NCI-H774 (cell line): ENCODE measurements around the gene GGPS1.
"Not testable (repeated sequence)": the region's sequence is repeated elsewhere in the genome, so short reads cannot be mapped to it uniquely, and the experiment has no call there.

Experiments used
- DNase-seq: peaks from one replicate; lab custom pipeline; 2025; lab: John Stamatoyannopoulos, UW

GGPS1 gene

DNA sequence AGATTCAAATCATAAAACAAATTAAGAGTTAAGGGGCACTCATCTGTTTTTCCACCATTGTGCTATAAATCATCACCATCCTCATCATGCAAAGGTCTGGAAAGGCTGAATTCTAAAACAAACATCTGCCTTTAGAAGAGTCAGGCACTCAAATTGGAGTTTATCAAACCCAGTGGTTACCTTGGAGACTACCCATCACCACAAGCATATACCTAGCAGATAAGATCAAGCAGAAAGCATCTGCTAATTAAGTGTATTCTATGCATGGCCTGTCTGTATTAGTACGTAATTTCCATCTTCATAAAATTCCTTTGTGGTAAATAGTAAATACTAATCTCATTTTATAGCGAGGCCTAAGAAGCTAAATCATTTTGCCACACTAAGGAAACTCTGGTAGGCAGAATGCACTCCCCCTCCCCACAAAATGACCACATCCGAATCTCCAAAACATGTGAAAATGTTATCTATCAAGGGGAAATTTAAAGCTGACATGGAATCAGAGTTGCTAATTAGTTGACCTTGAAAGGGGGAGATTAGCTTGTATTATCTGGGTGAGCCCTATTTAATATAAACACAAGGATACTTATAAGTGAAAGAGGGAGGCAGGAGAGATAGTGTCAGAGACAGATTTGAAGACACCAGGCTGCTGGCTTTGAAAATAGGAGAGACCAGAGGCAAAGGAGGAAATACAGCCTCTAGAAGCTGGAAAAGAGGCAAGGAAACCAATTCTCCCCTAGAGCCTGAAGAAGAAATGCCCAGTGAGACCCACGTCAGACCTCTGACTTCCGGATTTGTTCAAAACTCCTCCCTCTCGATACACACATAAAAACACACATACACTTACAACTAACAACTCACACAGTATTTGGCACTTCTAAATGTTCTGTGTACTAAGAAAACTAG, 23.6 kb upstream of the GGPS1 start:
- DNase-seq = peak; percentile 25

DNA sequence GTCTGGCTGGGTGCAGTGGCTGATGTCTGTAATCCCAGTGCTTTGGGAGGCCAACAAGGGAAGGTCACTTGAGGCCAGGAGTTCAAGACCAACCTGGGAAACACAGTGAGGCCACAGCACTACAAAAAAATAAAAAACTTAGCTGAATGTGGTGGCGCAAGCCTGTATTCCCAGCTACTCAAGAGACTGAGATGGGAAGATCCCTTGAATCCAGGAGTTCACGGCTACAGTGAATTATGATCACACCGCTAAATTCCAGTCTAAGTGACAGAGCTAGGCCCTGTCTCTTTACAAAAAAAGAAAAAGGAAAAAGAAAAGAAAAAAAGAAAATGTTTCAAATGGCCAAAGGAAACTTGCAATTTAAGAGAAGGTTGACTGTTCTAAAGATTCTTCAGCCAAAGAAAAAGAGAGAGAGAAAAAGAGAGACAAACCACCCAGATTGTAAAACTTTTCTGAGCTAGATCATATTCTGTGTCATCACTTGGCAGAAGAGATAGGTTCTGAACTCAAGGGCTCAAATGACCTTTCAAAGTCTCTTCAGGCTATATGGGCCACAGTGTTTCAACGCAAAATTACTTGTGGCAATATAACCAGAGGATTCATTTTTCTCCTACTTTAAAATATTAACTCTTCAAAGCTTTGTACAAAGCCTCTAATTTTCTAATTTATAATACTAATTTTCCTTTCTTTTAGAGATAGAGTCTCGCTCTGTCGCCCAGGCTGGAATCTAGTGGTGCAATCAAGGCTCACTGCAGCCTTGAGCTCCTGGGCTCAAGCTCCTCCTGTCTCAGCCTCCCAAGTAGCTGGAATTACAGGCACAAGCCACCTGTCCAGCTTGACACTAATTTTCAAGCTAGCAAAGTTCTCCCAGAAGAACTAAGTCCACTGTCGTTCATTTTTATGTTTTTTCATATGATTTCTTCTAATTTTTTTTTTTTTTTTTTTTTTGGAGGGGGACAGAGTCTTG, 20.9 kb upstream of the GGPS1 start:
- no peak for DNase-seq

DNA sequence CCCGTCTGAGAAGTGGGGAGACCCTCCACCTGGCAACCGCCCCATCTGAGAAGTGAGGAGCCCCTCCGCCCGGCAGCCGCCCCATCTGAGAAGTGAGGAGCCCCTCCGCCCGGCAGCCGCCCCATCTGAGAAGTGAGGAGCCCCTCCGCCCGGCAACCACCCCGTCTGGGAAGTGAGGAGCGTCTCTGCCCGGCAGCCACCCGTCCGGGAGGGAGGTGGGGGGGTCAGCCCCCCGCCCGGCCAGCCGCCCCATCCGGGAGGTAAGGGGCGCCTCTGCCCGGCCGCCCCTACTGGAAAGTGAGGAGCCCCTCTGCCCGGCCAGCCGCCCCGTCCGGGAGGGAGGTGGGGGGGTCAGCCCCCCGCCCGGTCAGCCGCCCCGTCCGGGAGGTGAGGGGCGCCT, 19.2 kb upstream of the GGPS1 start:
- DNase-seq = not testable (repeated sequence)

DNA sequence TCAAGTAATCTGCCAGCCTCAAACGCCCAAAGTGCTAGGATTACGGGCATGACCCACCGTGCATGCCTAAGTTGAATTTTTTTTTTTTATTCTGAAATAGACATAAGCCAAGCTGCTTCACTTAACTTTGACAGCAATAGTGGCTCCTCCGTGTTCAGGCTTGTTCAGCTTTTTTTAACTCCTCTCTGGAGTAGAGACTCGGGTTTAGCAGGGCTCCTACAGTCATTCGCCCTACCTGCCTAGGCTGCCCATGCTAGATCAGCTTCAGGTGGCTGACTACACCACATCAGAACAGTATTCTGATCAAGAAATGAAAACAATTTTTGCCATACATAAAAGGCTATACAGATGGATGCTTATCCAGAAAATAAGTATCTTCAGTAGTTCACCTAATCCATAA, 15.1 kb upstream of the GGPS1 start:
- no peak for DNase-seq

DNA sequence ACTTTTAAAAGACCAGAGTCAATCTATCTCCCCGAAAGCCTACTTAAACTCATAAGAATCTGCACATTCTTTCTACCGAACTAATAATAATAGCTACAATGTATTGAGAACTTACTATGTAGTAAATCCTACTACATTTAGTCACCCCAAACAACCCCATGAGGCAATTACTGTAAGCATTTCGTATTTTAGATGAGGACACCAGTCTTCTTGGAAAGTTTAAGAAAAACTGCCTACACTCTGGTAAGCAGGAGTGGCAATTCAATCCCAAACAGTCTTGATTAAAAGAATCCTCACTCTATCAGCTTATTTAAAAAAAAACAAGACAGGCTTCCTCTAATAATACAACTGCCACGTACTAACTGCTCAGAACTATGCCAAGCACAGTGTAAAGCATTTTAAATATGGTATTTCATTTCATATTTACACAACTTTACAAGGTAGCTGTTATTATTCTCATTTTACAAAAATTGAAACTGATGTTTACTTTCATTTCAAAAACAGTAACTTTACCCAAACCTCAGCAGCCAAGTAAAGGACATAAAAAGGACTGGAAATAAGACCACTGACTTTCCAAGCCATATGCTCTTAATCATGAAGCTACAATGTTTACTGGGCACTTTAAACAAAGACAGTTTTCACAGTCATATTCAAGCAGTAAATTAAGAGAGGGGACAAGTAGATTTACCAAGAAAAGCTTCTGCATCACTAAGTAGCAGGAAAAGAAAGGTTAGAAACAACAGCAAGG, 14.3 kb upstream of the GGPS1 start:
- no peak for DNase-seq

DNA sequence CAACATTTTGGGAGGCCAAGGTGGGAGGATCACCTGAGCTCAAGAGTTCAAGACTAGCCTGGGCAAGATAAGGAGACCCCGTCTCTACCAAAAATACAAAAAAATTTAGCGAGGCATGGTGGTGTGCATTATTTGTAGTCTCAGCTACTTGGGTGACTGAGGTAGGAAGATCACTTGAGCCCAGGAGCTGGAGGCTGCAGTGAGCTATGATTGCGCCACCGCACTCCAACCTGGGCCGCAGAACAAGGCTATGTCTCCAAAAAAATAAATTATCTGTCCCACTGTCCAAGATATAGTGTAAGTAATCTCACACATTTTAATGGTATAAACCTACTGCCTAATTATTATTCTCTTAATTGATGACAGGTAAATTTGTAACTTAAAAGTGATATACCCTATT, 13.2 kb upstream of the GGPS1 start:
- no peak for DNase-seq

DNA sequence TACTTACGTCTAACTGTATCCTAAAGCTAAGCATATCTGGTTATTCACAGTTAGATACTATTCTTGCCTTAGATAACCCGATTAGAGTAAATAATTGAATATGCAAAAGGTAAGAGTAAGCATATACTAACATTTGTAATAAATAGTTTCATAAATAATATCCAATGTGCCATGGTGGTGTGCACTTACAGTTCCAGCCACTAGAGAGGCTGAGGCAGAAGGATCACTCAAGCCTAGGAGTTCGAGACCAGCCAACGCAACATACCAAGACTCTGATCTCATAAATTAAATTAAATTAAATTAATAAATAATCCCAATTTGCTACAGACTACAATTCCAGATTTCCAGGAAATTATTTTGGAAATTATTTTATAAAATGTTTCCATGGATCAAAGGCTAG, 12.6 kb upstream of the GGPS1 start:
- DNase-seq = no peak

DNA sequence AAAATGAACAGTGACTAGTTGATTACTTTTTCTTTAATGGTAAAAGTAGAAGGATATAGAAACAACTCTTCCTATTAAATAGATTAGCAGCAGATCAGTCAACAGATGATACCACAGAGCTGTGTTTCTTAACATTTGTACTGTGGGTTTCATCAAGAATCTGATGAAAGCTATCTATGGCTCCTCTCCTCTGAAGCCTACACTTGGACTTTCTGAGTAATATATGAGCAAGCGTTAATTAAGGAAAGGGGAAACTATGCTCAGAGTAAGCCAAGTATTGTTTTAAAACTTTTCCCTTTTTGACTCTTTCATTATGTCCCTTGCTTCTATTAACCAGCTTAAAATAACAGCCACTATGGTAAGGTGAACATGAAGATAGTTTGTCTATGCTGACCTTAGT, 11.2 kb upstream of the GGPS1 start:
- DNase-seq = no peak

DNA sequence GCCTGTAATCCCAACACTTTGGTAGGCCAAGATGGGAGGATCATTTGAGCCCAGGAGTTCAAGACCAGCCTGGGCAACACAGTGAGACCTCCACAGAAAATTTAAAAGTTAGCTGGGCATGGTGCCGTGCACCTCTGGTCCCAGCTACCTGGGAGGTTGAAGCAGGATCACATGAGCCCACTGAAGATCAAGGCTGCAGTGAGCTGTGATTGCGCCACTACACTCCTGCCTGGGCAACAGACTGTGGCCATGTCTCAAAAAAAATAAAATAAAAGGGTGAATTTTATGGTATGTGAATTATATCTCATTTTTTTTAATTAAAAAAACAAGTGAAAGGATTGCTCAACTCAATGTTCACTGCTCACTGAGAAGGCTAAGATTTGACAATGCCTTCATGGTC, 9.1 kb upstream of the GGPS1 start:
- DNase-seq = no peak

DNA sequence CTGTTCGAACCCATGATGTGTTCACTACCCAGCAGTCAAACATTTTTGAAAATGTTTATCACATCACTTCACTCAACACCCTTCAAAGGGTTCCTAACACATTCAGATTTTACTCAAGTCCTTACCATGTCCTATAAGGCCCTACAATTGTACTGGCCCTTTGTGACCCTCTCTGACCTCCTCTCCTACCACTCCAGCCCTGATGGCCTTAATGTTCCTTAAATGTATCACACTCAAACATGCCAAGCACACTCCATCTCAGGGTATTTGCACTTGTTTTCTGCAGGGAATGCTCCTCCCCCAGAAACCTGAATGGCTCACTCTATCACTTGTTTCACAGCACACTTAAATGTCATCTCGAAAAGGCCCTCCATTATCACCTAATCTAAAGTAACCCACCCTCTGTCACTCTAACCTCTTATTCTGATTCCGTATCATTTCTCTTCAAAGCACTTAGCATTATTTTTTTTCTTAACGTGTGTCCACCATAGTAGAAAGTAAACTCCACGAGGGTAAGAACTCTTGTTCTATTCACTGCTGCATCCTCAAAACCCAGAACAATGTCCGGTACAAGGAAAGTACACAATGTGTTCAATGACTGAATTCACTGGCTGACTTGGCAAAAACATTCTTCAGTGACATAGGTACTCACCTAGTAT, 7.7 kb upstream of the GGPS1 start:
- no peak for DNase-seq

DNA sequence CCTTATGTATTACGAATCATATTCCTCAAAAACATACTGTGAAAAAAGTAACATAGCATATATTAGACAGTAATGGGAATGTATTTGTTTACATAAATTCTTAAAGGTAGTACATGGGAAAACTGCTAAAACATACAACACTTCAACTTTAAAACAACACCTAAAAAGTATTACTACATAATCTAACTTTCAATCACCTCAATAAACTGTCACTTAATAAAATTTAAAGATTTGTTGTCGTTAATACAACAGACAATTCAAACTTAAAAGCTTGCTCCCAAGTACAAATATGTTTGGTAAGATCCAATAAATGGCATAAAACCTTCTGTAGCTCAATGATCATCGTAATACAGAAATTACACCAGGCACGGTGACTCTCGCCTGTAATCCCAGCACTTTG, 4.1 kb upstream of the GGPS1 start:
- no peak for DNase-seq

DNA sequence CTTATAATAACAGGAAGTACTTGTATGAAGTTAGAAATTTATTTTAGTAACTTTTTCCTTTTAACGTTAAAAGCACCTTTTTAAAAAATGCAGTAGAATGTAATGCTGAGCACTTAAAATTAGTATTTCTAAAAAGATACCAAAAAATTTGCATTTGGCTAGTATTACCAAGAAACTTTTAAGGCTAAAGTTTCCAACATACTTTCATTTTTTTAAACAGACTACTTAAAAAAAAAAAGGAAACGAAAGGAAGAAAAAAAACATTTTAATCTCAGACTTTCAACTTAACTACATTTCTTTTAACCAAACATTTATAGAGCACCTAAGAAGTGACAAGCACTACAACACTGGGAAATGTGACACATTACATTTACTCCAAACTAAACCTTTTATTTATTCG, 3.2 kb upstream of the GGPS1 start:
- no peak for DNase-seq

DNA sequence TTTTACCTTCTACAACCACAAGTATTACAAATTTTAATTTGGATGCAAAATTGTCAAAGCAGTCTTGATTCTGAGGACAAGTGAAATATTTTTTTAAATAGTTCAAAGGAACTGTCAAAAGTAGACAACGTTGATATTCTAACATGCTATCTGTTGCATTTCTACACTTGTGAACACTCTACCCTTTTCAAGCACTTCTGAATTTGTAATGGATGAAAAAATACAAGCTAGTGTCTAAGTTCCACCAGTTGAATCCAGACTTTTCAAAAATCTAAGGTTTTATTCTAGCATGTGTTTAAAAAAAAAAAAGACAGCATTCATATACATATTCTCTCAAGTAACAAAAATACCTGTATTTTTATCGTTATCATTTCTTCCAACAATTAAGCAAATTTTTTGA, 2.5 kb upstream of the GGPS1 start:
- no peak for DNase-seq

DNA sequence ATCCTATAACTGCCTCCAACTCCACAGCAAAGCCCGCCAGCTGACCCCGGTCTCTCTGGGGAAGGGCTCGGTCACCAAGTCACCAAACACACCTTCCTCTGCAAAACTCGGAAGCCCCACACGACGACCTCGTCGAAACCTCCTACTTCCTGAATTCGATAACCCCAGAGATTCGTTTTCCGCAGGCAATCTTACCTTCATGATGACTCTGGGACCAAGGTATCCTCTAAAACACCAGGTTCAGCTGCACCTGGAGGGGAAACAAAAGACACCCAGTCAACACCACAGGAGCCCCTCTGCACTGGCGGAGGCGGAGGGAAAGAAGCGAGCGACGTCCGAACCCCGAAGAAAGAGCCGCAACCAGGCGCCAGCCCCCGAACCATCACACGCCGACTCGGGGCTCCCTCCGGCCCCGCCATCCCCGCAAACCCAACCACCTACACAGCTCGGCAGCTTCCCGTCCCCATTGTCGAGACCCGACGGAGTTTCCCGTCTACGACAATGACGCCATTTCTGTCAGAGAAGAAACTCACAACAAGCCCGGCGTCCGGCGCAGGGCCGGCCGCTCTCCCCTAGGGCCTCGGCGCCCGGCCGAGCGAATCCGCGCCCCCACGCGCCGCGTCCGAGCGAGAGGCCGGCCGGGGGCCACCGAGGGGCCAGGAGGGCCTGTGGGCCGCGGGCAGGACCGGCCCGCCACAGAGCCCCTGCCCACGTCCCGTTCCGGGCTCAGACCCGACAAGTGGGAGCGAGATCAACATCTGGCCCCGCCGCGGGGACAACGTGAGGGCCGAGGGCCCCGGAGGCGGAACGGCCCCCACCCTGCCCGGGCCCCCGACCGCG, 1.4 kb upstream of the GGPS1 start:
- DNase-seq = no peak

DNA sequence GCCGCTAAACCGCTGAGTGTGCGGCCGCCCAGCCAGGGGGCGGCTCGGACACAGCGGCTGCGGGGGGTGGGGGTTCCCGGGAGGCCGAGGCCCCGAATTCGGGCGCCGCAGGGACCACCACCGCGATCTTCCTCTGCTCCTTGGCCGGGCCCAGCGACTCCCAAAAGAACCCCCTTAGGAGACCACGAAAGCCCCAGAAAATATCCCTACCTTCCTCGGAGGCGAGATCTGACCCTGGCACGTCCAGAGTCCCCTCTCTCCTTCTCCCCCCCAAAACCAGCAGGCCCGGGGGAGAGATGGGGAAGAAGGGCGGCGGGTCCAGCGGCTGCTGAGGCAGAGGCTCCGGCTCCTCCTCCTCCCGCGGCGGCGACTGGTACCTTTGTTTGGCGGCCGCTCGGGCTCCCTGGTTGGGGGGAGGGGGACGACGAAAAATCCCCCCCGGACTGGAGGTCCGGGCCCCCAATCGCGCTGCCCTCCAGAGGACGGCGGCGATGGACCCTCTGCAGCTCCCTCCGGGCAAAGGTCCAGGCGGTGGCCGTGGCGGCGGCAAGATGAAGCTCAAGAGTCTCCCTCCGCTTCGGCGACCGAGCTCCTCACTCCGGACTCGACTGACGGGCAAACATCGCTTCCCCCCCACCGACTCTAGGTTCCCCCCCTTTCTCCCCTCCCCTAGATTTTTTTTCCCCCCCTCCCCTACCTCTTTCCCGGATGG, 655 bp upstream of the GGPS1 start, which contains the start of gene ARID4B:
Gene ARID4B, minus strand, starts transcription at position 621 of the 712 bp plus-strand sequence. CDS start 1,260 bp downstream, outside the sequence.
- peak; percentile 67 for DNase-seq

DNA sequence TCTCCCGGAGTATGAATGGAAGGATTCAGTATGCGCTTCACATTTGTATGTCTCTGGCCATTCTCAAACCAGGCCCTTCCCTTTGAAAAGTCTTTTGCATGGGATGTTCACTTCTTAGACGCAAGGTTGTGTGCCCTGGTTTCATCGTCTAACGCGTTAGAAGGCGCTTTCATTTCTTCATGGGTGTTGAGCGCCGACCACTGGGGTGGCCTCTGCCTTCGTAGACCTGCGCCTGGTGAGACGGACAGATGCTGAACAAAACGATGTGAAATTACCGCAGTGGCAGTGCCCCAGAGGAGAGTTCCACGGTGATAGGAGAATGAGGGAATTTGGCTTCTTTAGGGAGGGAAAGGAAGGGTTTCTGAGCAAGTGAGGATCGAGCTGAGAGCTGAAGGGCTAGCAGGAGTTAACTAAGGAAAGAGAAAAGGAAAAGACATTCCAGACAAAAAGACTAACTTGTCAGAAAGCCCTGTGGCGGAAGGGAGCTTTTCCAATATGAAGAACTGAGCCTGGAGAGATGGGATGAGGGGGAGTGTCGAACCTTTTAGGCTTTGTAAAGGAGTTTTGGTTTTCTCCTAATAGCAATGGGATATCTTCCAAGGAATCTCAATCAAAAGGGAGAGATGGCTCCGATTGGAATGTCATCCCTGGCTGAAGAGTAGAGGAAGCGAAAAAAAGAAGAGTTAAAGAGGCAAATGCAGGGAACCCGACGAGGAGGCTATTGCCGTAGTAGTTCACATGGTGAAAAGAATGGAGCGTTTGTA, 951 bp downstream of the GGPS1 start:
- DNase-seq = no peak

DNA sequence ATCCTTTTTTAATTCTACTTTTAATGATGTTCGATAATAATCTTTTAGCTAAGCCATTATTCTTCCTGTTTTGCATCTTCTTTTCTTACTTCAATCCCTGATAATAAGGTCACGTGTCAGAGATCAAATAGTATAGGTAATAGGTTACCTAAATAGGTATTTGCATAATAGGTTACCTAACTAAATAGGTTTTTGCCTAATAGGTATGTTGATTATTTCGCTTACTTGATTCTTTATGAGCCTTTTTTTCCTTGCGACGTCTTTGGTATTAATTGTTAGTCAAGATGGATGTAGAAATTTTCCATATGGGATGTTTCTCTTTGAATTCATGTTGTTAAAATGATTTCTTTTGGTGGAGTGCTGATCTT, 2.5 kb downstream of the GGPS1 start:
- DNase-seq = no peak

DNA sequence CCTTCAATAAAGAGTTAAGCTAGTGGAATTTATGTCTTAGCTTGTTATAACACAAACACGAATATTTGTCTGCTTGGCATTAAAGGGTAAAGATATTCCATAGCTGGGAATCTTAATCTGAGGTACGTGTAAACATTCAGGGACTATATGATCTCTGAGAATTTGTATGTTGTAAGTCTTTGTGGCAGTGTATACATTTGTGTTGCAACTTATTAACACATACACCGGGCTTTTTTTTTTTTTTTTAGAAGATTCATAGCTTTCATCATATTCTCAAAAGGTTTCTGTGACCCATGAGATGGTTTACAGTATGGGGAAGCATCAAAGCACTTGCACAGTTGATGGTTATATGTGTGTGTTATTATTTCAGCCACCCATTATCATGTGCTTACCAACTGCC, 3.0 kb downstream of the GGPS1 start:
- DNase-seq = no peak

DNA sequence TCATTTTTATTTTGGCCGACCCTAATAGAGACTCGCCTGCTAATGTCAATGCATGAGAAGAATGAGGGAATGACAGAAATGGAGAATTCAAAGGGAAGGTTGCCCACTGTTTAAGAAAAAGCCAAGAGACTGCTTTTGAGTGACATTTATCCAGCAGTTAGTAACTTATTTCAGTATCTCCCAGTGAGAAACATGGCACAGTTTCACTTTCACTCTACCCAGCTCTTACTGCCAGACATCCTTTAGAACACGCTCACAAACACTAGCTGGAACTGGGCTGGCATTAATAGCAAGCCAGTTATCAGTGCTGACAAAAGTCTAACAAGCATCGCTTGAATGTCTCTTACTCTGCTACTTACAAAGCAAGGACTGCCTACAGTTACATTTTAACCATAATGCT, 8.5 kb downstream of the GGPS1 start:
- no peak for DNase-seq
